ENCODE results near the gene ADAMTS20. TPM values are rescaled to one million over a fixed set of nuclear protein-coding genes. Genes with fewer than 3 reads are reported as not detected.

The ADAMTS20 gene
- total RNA-seq, 2 donors from 2014 or later: not detected

DNA sequence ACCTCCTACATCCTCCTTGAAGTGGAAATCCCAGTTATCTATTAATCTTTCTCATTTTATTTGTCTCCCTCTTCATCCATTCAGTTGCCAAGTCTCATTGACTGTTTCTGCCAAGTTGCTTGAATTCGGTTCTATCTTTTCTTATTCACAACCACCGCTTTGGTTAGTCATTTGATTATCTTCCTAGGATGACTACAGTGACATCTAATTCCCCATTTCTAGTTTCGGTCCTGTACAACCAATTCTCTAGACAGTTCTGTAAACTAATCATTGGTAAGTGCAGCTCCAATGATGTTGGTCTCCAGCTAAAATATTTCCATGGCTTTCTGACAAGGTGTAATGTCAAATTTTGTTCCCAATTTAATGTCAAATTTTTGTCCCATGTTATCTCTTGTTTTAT, 220.1 kb downstream of the ADAMTS20 start:
- no peak for DNase-seq (ENCODE audit: low spot score)
- H3K27me3 ChIP-seq: no peaks in the 10 kb centered on the region
- no peak overlapping the region for H3K27ac ChIP-seq
- no peaks in the 10 kb centered on the region for H3K4me1 ChIP-seq
- no peak for TF ChIP-seq CTCF (IDR thresholded peaks at IDR 0.05)
- no peak overlapping the region for H3K4me3 ChIP-seq
- no peaks in the 10 kb centered on the region for H3K36me3 ChIP-seq
- H3K9me3 ChIP-seq: no peaks in the 10 kb centered on the region

DNA sequence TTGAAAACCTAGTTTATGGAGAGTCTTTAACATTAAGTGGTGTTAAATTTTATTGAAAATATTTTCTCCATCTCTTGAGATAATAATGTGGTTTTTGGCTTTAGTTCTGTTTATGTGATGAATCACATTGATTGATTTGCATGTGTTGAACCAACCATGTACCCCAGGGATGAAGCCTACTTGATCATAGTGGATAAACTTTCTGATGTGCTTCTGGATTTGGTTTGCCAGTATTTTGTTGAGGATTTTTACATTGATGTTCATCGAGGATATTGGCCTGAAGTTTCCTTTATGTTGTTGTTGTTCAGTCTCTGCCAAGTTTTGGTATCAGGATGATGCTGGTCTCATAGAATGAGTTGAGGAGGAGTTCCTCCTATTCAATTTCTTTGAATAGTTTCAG, 222.6 kb downstream of the ADAMTS20 start:
- H3K36me3 ChIP-seq: no peaks in the 10 kb centered on the region
- H3K27ac ChIP-seq: no peak overlapping the region
- no peak for TF ChIP-seq CTCF (IDR thresholded peaks at IDR 0.05)
- H3K27me3 ChIP-seq: no peaks in the 10 kb centered on the region
- H3K9me3 ChIP-seq: no peaks in the 10 kb centered on the region
- H3K4me3 ChIP-seq: no peak overlapping the region
- DNase-seq (ENCODE audit: low spot score): no peak
- no peaks in the 10 kb centered on the region for H3K4me1 ChIP-seq

GRCh38 chr12:43325786-43326185, 226.2 kb downstream of the ADAMTS20 start:
- no peaks in the 10 kb centered on the region for H3K27me3 ChIP-seq
- no peaks in the 10 kb centered on the region for H3K9me3 ChIP-seq
- no peaks in the 10 kb centered on the region for H3K36me3 ChIP-seq
- H3K27ac ChIP-seq: no peak overlapping the region
- H3K4me3 ChIP-seq: no peak overlapping the region
- H3K4me1 ChIP-seq: no peaks in the 10 kb centered on the region
- no peak for DNase-seq (ENCODE audit: low spot score)
- TF ChIP-seq CTCF (IDR thresholded peaks at IDR 0.05): no peak

DNA sequence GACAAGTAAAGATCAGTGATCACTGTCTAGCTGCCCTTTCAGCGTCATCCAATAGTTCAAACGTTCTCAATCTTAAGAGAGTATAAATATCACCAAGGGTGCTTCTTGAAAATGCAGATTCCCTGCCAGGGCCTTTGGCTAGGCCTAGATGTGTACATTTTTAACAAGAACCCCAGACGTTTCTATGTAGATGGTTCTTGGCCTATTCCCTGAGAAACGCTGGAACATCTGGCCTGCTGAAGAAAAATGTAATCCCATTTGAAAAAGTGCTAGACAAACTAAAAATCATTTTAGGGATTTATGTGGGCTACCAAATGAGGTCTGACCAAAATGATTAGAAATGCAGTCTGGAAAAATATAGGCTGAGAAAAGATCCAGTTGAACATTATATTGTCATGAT, 231.7 kb downstream of the ADAMTS20 start:
- no peak overlapping the region for H3K27ac ChIP-seq
- no peaks in the 10 kb centered on the region for H3K9me3 ChIP-seq
- DNase-seq (ENCODE audit: low spot score): no peak
- TF ChIP-seq CTCF (IDR thresholded peaks at IDR 0.05): no peak
- H3K27me3 ChIP-seq: no peaks in the 10 kb centered on the region
- H3K36me3 ChIP-seq: no peaks in the 10 kb centered on the region
- H3K4me3 ChIP-seq: no peak overlapping the region
- no peaks in the 10 kb centered on the region for H3K4me1 ChIP-seq

GRCh38 chr12:43318021-43318420, 234.0 kb downstream of the ADAMTS20 start:
- Histone ChIP-seq H3K36me3 (no peaks in the 10 kb centered on the region), H3K27me3 (no peaks in the 10 kb centered on the region), H3K9me3 (no peaks in the 10 kb centered on the region), H3K4me3 (no peak overlapping the region), H3K27ac (no peak overlapping the region), H3K4me1 (no peaks in the 10 kb centered on the region)
- no peak for DNase-seq (ENCODE audit: low spot score)
- no peak for TF ChIP-seq CTCF (IDR thresholded peaks at IDR 0.05)

DNA sequence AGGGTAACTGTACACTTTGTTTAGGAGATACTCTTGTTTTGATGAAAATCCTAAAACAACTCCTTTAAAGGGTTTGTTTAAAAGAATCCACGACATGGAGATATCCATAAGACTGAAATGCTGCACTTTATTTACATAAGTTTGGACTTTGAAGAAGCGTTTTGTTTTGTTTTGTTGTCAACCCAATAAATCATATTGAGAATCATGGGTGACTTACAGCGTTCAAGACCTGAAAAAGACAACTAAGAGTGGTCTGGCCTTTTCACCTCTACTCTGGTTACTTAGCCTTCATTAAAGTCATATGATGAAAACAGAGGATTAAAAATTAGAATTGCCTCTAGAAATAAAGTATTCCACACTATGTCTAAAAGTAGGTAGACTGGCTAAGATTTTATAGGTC, 234.8 kb downstream of the ADAMTS20 start:
- Histone ChIP-seq H3K4me1 (no peaks in the 10 kb centered on the region), H3K4me3 (no peak overlapping the region), H3K9me3 (no peaks in the 10 kb centered on the region), H3K27ac (no peak overlapping the region), H3K36me3 (no peaks in the 10 kb centered on the region), H3K27me3 (no peaks in the 10 kb centered on the region)
- TF ChIP-seq CTCF (IDR thresholded peaks at IDR 0.05): no peak
- no peak for DNase-seq (ENCODE audit: low spot score)
